Measurements from ENCODE around the gene TANK.
"Not testable (repeated sequence)": the region's sequence is repeated elsewhere in the genome, so short reads cannot be mapped to it uniquely, and the experiment has no call there.

The TANK gene

GRCh38 chr2:161170377-161170776 lies 10.1 kb downstream of the TANK start:
- no peak for DNase-seq

DNA sequence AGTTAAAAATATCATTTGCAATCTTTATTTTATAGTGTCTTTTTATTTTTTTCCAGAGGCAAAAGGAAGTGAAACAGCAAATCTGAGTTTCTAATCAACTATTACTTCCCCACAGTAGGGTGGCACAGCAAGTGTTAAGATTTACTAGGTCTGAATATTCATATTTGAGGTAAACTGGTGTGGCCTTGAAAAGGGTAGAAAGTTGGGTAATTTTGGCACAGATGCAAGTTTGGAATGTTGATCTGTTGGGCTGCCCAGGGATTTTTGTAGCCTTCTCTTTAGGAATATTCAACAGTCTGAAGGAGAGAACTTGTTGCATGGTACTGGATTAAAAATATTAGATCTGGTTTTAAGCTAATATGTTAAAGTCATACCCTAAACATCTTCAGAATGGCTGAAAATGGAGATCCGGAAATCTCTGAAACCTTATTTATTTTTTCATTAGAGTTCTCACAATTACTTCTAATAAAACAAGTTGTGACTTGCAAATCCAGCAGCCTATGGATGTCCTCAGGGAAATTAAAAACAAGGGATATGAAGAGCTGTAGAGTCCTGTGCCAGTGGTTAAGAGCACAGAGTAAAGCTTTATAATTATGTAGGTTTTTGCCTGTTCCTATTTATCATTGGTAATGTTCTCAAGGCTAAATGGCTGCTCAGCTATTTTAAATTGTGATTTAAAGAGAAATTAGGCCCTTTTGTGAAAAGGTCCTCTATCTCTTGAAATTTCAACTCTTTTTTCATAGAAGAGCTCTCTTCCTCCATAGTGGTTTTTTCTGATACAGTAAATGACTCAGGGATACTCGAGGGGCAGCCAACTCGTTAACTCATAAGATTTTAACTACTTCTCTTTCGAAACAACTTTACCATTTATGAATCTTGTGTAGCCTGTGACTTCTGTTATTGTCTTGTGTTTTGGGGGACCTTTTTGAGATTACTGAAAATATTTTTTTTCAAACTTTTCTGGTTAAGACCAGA lies 11.0 kb downstream of the TANK start:
- no peak for DNase-seq

GRCh38 chr2:161172901-161173540 lies 12.8 kb downstream of the TANK start:
- no peak for DNase-seq

DNA sequence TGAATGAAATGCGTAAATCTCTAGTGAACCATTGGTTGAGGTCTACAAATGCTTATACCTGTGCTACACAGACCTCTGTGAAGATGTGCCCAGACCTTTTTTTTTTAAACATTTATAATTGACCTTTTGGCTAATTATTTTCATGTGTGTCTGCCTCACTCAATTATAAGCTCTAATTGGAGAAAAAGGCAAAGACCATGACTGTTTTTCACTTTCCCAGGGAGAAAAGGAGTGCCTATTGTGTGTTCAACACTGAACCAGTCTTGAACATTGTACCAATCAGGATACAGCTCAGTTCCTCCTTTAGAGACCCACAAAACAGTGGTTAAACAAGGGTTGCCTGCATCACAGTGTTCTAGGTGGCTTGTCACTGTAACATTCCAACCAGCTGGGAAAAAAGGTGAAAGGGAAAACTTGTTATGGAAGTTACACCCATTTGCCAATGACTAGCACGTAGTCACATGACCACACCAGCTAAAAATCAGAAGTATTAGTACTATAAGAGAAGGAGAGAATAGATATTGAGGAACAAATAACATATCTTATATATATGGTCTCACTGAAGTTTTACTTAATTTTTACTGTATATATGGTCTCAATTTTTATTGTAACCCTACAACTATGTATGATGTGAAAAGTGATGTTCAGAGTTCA lies 13.4 kb downstream of the TANK start:
- DNase-seq: no peak

- no peak for DNase-seq
Measured at GRCh38 chr2:161177969-161178368, 17.7 kb downstream of the TANK start.

DNA sequence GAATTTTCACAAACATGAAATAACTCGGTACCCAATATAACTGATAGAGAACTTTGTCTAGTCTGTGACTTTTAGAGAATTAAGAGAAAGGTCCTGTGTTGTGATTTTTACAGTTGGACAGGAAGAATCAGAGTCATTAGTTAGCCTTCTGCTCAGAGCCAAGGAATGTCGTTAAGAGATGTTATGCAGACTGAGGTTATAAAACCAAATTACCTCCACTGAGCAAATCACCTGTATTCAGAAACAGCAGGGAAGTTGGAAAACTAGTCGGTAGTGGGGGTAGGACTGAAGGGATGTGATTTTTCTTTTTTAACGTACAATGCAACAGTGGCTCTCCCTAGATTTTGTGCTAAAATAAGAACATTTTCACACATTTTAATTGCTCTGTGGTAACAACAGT lies 18.5 kb downstream of the TANK start:
- DNase-seq: no peak

- DNase-seq: no peak
Measured at GRCh38 chr2:161190050-161190449, 29.8 kb downstream of the TANK start.

DNA sequence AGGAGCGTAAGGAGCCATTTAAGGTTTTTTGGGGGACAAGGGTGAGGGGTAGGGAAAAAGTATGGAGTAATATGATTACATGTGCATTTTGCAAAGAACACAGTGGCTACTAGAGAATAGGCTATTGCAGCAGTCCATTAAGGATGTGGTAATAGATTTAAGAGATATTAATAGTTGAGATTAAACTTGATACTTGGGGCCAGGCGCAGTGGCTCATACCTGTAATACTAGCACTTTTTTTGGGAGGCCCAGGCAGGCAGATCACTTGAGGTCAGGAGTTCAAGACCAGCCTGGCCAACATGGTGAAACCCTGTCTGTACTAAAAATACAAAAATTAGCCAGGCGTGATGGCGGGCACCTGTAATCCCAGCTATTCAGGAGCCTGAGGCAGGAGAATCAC lies 35.4 kb downstream of the TANK start:
- DNase-seq: not testable (repeated sequence)

DNA sequence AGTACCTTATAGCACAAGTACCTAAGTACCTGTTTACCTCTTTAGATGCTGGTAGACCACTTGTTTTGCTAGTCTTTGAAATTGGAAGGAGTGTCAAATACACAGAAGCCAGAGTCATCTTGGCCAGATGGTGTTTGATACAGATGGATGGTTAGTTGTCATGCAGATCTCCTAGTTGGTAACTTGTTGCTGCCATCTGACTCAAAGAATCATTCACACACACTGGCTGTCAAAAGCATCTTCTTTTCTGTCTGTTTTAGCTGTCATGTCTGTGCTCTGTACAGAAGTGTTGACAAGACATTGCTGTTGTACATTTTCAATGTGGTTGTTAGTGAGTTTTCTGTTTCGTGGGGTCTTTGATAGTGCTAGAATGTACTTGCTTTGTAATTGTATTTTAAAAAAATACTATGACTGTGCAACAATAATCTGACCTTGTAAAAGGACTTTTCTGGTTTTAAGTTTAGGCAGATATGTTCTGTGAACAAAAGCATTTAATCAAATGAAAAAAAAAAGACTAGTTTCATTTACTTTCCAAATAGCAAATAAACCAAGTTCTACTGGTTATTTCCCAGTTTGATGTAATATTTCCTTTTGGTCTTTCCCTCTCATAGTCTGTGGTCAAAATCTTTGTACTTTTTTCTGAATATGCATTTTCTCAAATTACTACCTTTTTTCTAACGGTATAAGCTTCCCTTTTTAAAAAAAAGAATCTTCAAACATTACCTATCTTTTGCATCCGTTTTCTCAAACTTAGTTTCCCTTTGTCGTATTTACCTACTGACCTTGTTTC lies 39.9 kb downstream of the TANK start:
- DNase-seq: no peak

DNA sequence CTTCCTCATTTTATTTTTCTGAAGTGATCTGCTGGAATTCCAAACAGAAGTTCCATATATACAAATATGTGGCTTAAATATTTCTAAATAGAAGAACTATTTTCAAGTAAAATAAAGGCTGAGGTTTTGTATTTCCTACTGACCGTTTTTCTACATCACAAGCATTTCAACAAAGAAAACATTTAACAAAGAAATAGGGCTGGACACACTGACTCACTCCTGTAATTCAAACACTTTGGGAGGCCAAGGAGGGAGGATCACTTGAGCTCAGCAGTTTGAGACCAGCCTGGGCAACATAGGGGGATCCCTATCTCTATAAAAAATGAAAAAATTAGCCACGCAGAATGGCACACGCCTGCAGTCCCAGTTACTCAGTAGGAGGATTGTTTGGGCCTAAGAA lies 44.6 kb downstream of the TANK start:
- DNase-seq: no peak

GRCh38 chr2:161206471-161207032 lies 46.3 kb downstream of the TANK start:
- no peak for DNase-seq

GRCh38 chr2:161207941-161208340 lies 47.7 kb downstream of the TANK start:
- DNase-seq: no peak

- no peak for DNase-seq
Measured at GRCh38 chr2:161208527-161209139, 48.4 kb downstream of the TANK start.

DNA sequence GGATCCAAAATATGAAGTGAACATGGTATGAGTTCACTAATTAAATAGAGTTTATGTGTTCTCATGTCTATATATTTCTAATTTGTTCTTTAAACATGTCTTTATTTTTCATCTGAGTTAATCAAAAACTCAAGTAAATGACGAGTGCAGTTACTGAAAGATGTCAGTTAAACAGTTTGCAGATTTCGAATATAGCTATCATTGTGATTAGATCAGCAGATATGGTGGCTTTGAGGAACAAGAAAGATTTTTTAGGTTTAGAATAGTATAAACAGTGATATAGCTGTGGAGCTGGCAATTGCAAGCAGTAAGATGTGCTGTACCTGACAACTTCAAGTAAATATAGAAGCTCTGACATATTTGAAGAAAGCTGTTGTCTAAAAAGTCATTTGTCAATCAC lies 49.7 kb downstream of the TANK start:
- no peak for DNase-seq

- DNase-seq: no peak
Measured at GRCh38 chr2:161217597-161218185, 57.5 kb downstream of the TANK start.

DNA sequence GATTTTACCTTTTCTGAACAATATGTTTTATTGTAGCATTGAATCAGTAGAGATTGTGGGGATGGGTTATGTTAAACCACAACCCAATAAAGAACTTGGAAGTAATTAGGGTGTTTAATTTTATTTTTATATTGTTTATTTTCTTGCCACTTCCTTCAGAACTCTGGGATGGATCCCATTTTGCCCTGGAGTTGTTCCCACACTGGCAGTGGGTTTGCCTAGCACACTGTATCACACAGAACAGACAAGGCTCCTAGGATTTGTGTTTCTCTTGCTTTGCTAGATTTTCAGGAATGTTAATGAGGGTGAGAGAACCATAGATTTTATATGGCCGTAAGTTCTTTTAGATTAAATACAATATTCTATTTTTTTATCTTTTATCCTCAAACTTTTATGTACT lies 59.0 kb downstream of the TANK start:
- DNase-seq: no peak

- peak; percentile 45 for DNase-seq
Measured at GRCh38 chr2:161223139-161223732, 63.0 kb downstream of the TANK start.

DNA sequence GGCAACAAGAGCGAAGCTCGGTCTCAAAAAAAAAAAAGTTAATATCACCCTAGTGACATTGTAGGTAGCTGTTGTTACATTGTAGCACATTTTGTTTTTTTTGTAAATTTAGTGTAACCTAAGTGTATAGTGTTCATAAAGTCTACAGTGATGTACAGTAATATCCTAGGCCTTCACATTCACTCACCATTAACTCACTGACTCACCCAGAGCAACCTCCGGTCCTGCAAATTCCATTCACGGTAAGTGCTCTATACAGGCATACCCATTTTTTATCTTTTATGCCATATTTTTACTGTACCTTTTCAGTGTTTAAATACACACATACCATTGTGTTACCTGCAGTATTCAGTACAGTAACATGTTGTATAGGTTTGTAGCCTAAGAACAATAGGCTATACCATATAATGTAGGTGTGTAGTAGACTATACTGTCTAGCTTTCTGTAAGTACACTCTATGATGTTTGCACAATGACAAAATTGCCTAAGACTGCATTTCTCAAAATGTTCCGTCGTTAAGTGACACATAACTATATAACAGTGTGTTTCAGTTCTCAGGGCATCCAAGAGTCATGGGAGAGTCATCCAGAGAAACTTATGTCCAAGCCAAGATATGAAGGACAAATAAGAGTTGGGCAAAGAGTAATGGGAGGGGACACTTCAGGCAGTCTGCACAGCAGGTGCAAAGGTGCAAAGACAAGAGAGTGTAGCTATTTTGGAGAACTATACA lies 68.4 kb downstream of the TANK start:
- DNase-seq: no peak

DNA sequence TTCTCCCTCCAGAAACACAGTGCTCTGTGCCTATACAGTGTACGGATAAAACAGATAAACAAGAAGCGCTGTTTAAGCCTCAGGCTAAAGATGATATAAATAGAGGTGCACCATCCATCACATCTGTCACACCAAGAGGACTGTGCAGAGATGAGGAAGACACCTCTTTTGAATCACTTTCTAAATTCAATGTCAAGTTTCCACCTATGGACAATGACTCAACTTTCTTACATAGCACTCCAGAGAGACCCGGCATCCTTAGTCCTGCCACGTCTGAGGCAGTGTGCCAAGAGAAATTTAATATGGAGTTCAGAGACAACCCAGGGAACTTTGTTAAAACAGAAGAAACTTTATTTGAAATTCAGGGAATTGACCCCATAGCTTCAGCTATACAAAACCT lies 70.7 kb downstream of the TANK start:
- no peak for DNase-seq

DNA sequence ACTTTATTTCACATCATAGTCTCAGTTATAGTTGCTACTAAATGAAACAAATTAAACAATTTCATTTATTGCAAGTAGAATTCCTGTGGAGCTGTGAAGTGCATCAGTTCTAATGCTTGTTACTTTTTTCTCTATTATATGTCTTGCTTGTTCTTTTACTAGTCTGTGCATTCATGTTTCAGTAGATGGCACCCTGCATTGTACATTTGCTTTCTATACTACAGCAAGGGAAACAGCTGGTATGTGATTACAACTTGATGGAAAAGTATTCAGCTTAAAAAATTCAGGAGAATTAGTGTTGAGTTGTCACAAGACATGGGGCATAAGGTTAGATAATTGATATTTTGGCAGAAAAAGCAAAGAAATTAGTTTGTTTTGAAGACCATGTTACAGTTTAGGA lies 72.3 kb downstream of the TANK start:
- DNase-seq: no peak
